Measurements from ENCODE around the gene GRXCR2.
"Not testable (repeated sequence)": the region's sequence is repeated elsewhere in the genome, so short reads cannot be mapped to it uniquely, and the experiment has no call there.

DNA sequence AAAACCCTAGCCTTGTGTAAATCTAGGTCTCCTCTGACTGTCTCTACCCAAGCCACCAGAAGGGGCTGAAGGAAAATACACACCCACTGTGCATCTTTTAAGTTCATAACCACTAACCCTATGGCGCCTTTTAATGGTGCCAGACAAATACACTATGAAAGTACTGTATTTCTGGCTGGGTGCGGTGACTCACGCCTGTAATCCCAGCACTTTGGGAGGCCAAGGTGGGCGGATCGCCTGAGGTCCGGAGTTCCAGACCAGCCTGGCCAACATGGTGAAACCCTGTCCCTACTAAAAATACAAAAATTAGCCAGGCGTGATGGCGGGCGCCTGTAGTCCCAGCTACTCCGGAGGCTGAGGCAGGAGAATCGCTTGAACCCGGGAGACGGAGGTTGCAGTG is 36.6 kb downstream of the GRXCR2 start:
- TF ChIP-seq POLR2A (IDR thresholded peaks at IDR 0.05; ENCODE audit: low read depth); CTCF (IDR thresholded peaks at IDR 0.05); POLR2AphosphoS5 (IDR thresholded peaks at IDR 0.05); EP300 (IDR thresholded peaks at IDR 0.05): not testable (repeated sequence)

Measured in esophagus muscularis mucosa (tissue), 4 donors.